Mesendoderm (in vitro differentiated cells): ENCODE measurements around the gene PARVB.

Experiments
- DNase-seq: peaks from one replicate; pipeline ENCODE4 v3.0.0; 2013
- H2AK5ac ChIP-seq: 2 replicates; pipeline ENCODE4 v1.6.1; 2013; ENCODE audit warnings: low read length, inconsistent platforms
- H2BK120ac ChIP-seq: 2 replicates; pipeline ENCODE4 v1.6.1; 2013; ENCODE audit warnings: low read depth, mild to moderate bottlenecking, low read length, moderate library complexity, mixed read lengths
- H2BK15ac ChIP-seq: replicated peaks from 2 replicates; pipeline ENCODE4 v1.6.1; 2013; ENCODE audit warnings: low read depth, mild to moderate bottlenecking, moderate library complexity
- H2BK5ac ChIP-seq: 2 replicates; pipeline ENCODE4 v1.6.1; 2013; ENCODE audit warnings: low read length, inconsistent platforms
- H3K18ac ChIP-seq: 2 replicates; pipeline ENCODE4 v1.6.1; 2013; ENCODE audit warnings: mild to moderate bottlenecking, low read length, mixed read lengths
- H3K23ac ChIP-seq: one replicate; pipeline ENCODE4 v1.6.1; 2013; ENCODE audit warnings: low read length
- H3K27ac ChIP-seq: 2 replicates; pipeline ENCODE4 v1.5.1; 2013; ENCODE audit warnings: low read depth, mild to moderate bottlenecking, inconsistent platforms, low read length, moderate library complexity
- H3K27me3 ChIP-seq: 2 replicates; pipeline ENCODE4 v1.6.1; 2013; ENCODE audit warnings: low read length, control low read depth, mild to moderate bottlenecking, inconsistent platforms; ENCODE audit not compliant: insufficient read depth, poor library complexity
- H3K36me3 ChIP-seq: 2 replicates; pipeline ENCODE4 v1.6.1; 2013; ENCODE audit warnings: low read length, inconsistent platforms; ENCODE audit not compliant: control insufficient read depth, insufficient read depth
- H3K4ac ChIP-seq: one replicate; pipeline ENCODE4 v1.6.1; 2013; ENCODE audit warnings: low read depth, mild to moderate bottlenecking, low read length, moderate library complexity
- H3K4me1 ChIP-seq: 2 replicates; pipeline ENCODE4 v1.6.1; 2013; ENCODE audit warnings: low read depth, low read length, inconsistent platforms; ENCODE audit not compliant: control insufficient read depth
- H3K4me2 ChIP-seq: 2 replicates; pipeline ENCODE4 v1.6.1; 2013; ENCODE audit warnings: low read length
- H3K4me3 ChIP-seq: 2 replicates; pipeline ENCODE4 v1.5.1; 2013; ENCODE audit warnings: mild to moderate bottlenecking, low read length
- H3K56ac ChIP-seq: one replicate; pipeline ENCODE4 v1.6.1; 2013; ENCODE audit warnings: low read length
- H3K79me1 ChIP-seq: 2 replicates; pipeline ENCODE4 v1.6.1; 2013; ENCODE audit warnings: low read length, inconsistent platforms
- H3K79me2 ChIP-seq: 2 replicates; pipeline ENCODE4 v1.6.1; 2013; ENCODE audit warnings: mild to moderate bottlenecking, low read length; ENCODE audit not compliant: control insufficient read depth, insufficient read depth
- H3K9ac ChIP-seq: 2 replicates; pipeline ENCODE4 v1.6.1; 2013; ENCODE audit warnings: low read length, inconsistent platforms
- H4K5ac ChIP-seq: one replicate; pipeline ENCODE4 v1.6.1; 2013; ENCODE audit warnings: low read length
- H4K8ac ChIP-seq: one replicate; pipeline ENCODE4 v1.6.1; 2013; ENCODE audit warnings: low read depth, mild to moderate bottlenecking, control low read depth, low read length, moderate library complexity
- WGBS: extraction: QIAGEN DNeasy Blood & Tissue Kit; methylation state at CpG from one replicate; pipeline ENCODE4 v1.1.7; 2013; ENCODE audit warnings: low lambda C conversion rate, missing lambda C conversion rate; ENCODE audit not compliant: insufficient coverage; ENCODE audit errors: extremely low coverage; 5-methylcytosine and 5-hydroxymethylcytosine counted together

The PARVB gene

GRCh38 chr22:44088976-44089570 lies 65.0 kb downstream of the PARVB start:
- no peak overlapping the region for H3K18ac ChIP-seq
- whole genome bisulfite sequencing, result no CpG with 5 or more reads among the region's 17 CpGs
- H3K4me2 ChIP-seq, result no peak overlapping the region
- H3K9ac ChIP-seq, result no peak overlapping the region
- DNase-seq, result no peak
- H3K36me3 ChIP-seq, result no peaks in the 10 kb centered on the region
- no peak overlapping the region for H3K4ac ChIP-seq
- no peaks in the 10 kb centered on the region for H3K27me3 ChIP-seq
- no peak overlapping the region for H3K23ac ChIP-seq
- H2BK15ac ChIP-seq, result no peak overlapping the region
- H2BK5ac ChIP-seq, result no peak overlapping the region
- H3K27ac ChIP-seq, result no peak overlapping the region
- no peaks in the 10 kb centered on the region for H3K79me2 ChIP-seq
- no peak overlapping the region for H2BK120ac ChIP-seq
- no peaks in the 10 kb centered on the region for H3K79me1 ChIP-seq
- H3K4me1 ChIP-seq, result no peaks in the 10 kb centered on the region
- no peak overlapping the region for H2AK5ac ChIP-seq
- H3K4me3 ChIP-seq, result no peak overlapping the region
- no peak overlapping the region for H4K8ac ChIP-seq
- no peak overlapping the region for H3K56ac ChIP-seq
- H4K5ac ChIP-seq, result no peak overlapping the region

DNA sequence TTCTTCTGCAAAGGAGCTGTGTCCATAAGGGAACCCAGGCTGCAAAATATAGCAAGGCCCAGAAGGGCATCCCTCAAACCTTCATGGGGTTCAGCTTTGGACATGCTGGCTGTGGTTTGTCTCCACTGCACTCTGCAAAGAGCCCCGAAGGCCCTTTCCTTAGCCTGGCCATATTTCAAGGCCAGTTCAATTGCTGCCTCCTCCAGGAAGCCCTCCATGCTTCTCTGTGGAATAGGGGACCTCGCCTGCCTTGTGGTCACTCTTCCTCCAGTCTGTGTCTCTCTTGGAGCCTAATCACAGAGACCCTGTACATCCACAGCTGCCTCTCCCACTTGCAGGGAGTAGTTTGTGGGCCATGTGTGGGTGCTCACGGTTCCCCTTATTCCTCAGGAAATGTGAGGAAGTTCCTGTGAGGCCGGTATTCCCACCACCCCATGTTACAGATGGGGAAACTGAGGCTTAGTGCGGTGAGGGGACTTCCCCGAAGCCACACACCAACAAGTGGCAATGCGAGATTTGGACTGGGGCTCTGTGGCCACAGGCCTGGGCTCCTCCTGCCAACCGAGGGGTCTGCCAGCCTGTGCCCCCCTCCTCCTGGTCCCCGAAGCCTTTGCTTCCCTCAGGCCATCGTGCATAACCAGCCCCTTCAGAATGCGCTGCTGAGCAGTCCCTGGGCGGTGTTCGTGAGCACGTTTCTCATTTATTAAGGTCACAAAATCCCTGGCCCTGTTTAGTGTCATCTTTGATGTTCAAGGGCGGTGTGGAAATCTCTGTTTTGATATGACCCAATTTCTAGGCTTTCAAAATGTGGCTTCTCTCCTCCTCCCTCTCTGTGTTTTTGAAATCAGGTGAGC lies 65.8 kb downstream of the PARVB start:
- Histone ChIP-seq H3K27ac (no peak overlapping the region), H2BK15ac (no peak overlapping the region), H3K56ac (no peak overlapping the region), H2AK5ac (no peak overlapping the region), H3K4me3 (no peak overlapping the region), H3K4me2 (no peak overlapping the region), H3K4me1 (no peaks in the 10 kb centered on the region), H2BK120ac (no peak overlapping the region), H3K9ac (no peak overlapping the region), H4K8ac (no peak overlapping the region), H3K18ac (no peak overlapping the region), H3K23ac (no peak overlapping the region), H3K4ac (no peak overlapping the region), H2BK5ac (no peak overlapping the region), H3K79me2 (no peaks in the 10 kb centered on the region), H3K79me1 (no peaks in the 10 kb centered on the region), H4K5ac (no peak overlapping the region), H3K27me3 (no peaks in the 10 kb centered on the region), H3K36me3 (no peaks in the 10 kb centered on the region)
- WGBS, result no CpG with 5 or more reads among the region's 15 CpGs
- DNase-seq, result no peak

DNA sequence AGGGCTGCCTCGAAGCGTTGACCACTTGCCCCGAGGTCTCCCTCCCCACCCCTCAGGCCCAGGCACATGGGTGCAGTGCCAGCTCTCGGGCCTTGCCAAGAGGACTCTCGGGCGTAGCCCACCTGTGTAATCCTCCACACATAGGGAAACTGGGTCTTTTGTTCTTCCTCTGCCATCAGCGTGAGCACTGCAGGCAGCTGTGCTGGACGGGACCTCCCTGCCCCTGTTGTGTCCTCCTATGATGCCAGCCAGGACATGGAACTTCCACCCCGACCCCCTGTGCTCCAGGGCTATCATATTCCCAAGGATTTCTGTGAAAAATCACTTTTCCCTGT lies 66.4 kb downstream of the PARVB start:
- H3K4me1 ChIP-seq, result no peaks in the 10 kb centered on the region
- H4K5ac ChIP-seq, result no peak overlapping the region

DNA sequence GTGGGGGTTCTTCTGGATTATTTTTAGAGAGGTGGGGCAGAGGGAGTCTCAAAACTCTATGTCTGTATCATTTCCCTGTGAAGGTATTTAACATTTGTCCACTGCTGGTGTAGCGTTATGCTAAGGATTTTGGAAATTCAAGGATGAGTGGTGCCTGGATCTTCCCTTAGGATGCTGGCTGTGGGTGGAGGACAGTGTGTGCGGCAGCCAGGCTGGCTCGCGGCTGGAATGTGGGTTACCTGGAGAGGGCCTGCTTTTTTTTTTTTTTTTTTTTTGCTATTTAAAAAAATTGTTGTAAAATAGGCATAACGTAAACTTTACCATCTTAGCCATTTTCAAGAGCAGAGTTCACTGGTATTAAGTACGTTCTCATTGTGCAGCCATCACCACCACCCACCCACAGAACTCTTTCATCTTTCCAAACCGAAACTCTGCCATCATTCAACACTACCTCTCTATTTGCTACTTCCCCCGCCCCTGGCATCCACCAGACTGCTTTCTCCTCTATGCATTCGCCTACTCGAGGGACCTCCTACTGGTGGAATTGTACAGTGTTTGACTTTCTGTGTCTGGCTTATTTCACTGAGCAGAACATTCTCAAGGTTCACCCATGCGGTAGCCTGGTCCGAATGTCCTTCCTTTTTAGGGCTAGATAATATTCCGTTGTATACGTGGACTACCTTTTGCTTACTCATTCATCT lies 67.1 kb downstream of the PARVB start:
- H3K27ac ChIP-seq, result no peak overlapping the region
- DNase-seq, result peak; percentile 47
- no peak overlapping the region for H3K4me2 ChIP-seq
- H3K79me1 ChIP-seq, result no peaks in the 10 kb centered on the region
- no peak overlapping the region for H3K18ac ChIP-seq
- no peak overlapping the region for H4K5ac ChIP-seq
- H3K79me2 ChIP-seq, result no peaks in the 10 kb centered on the region
- no peak overlapping the region for H3K4me3 ChIP-seq
- no peak overlapping the region for H3K4ac ChIP-seq
- H2BK5ac ChIP-seq, result no peak overlapping the region
- no peak overlapping the region for H3K23ac ChIP-seq
- no peaks in the 10 kb centered on the region for H3K4me1 ChIP-seq
- no peaks in the 10 kb centered on the region for H3K27me3 ChIP-seq
- WGBS, result no CpG with 5 or more reads among the region's 14 CpGs
- H3K56ac ChIP-seq, result no peak overlapping the region
- H2AK5ac ChIP-seq, result no peak overlapping the region
- H2BK15ac ChIP-seq, result no peak overlapping the region
- H2BK120ac ChIP-seq, result no peak overlapping the region
- H3K9ac ChIP-seq, result no peak overlapping the region
- no peak overlapping the region for H4K8ac ChIP-seq
- H3K36me3 ChIP-seq, result no peaks in the 10 kb centered on the region

More for the DNA sequence above, 66.4 kb downstream of the PARVB start:
- no peaks in the 10 kb centered on the region for H3K79me1 ChIP-seq
- H3K23ac ChIP-seq, result no peak overlapping the region
- no peaks in the 10 kb centered on the region for H3K79me2 ChIP-seq
- H3K4me3 ChIP-seq, result no peak overlapping the region
- DNase-seq, result no peak
- no peak overlapping the region for H3K56ac ChIP-seq
- H3K27ac ChIP-seq, result no peak overlapping the region
- H4K8ac ChIP-seq, result no peak overlapping the region
- H2BK15ac ChIP-seq, result no peak overlapping the region
- H2BK120ac ChIP-seq, result no peak overlapping the region
- H2AK5ac ChIP-seq, result no peak overlapping the region
- WGBS, result no CpG with 5 or more reads among the region's 9 CpGs
- no peak overlapping the region for H3K4ac ChIP-seq
- H3K18ac ChIP-seq, result no peak overlapping the region
- H2BK5ac ChIP-seq, result no peak overlapping the region
- no peak overlapping the region for H3K4me2 ChIP-seq
- no peak overlapping the region for H3K9ac ChIP-seq
- H3K36me3 ChIP-seq, result no peaks in the 10 kb centered on the region
- no peaks in the 10 kb centered on the region for H3K27me3 ChIP-seq

GRCh38 chr22:44091751-44092150 lies 67.6 kb downstream of the PARVB start:
- Histone ChIP-seq H3K27ac (no peak overlapping the region), H3K56ac (no peak overlapping the region), H4K5ac (no peak overlapping the region), H2BK120ac (no peak overlapping the region), H3K23ac (no peak overlapping the region), H2BK5ac (no peak overlapping the region), H3K4ac (no peak overlapping the region), H3K4me1 (no peaks in the 10 kb centered on the region), H3K9ac (no peak overlapping the region), H3K36me3 (no peaks in the 10 kb centered on the region), H3K27me3 (no peaks in the 10 kb centered on the region), H3K79me1 (no peaks in the 10 kb centered on the region), H2AK5ac (no peak overlapping the region), H3K18ac (no peak overlapping the region), H3K79me2 (no peaks in the 10 kb centered on the region), H2BK15ac (no peak overlapping the region), H4K8ac (no peak overlapping the region), H3K4me2 (no peak overlapping the region), H3K4me3 (no peak overlapping the region)
- no CpG with 5 or more reads among the region's 10 CpGs for WGBS
- no peak for DNase-seq
